Duodenal mucosa (tissue), 2 donors: ENCODE measurements around the gene TNC.
"Not testable (repeated sequence)": the region's sequence is repeated elsewhere in the genome, so short reads cannot be mapped to it uniquely, and the experiment has no call there.

Experiments used
- H3K27ac ChIP-seq: one replicate; pipeline ENCODE4 v1.7.0; 2013; ENCODE audit warnings: low read depth, low read length
- H3K27me3 ChIP-seq, 2 donors: one replicate each; pipeline ENCODE4 v1.7.0; 2013; ENCODE audit warnings: low read length in 2 of 2, control low read depth in 1 of 2; ENCODE audit not compliant: insufficient read depth in 2 of 2, control insufficient read depth in 1 of 2
- H3K36me3 ChIP-seq, 2 donors: one replicate each; pipeline ENCODE4 v1.7.0; 2013; ENCODE audit warnings: low read length in 2 of 2, control low read depth in 1 of 2; ENCODE audit not compliant: insufficient read depth in 2 of 2, control insufficient read depth in 1 of 2
- H3K4me1 ChIP-seq, 2 donors: one replicate each; pipeline ENCODE4 v1.7.0; 2013; ENCODE audit warnings: low read length in 2 of 2, control low read depth in 1 of 2; ENCODE audit not compliant: insufficient read depth in 2 of 2, control insufficient read depth in 1 of 2
- H3K4me3 ChIP-seq, 2 donors: one replicate each; pipeline ENCODE4 v1.7.0; 2013; ENCODE audit warnings: low read length in 2 of 2, low read depth in 1 of 2
- H3K9ac ChIP-seq, 2 donors: one replicate each; pipeline ENCODE4 v1.7.0; 2013; ENCODE audit warnings: low read length in 2 of 2, low read depth in 1 of 2
- H3K9me3 ChIP-seq, 2 donors: one replicate each; pipeline ENCODE4 v1.7.0; 2013; ENCODE audit warnings: low read length in 2 of 2, control low read depth in 1 of 2; ENCODE audit not compliant: control insufficient read depth in 1 of 2

TNC gene

GRCh38 chr9:115135821-115136778 is 18.1 kb upstream of the TNC start:
- Histone ChIP-seq H3K36me3 (no peaks in the 10 kb centered on the region), H3K9me3 (no peaks in the 10 kb centered on the region), H3K27me3 (peaks cover 1 to 4% of the 10 kb centered on the region in 2 donors), H3K4me3 (no peak overlapping the region), H3K9ac (no peak overlapping the region), H3K4me1 (no peaks in the 10 kb centered on the region), H3K27ac (no peak overlapping the region)

DNA sequence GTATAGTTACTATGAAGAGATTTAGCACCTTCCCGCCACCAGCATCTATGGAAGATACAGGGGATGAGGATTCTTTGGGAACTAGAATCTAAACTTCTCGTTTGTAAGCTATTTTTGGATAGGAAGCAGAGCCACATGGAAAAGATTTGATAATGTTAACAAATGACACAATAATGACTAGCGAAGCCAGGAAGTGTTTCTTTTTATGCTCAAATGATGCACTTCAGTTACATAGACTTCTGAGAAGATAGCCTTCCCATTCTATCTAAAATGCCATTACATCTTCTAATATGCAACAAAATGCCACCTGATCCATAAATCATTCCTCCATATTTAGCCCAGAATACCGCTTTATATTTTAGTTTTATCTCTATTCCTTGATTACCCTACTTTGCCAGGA is 17.0 kb upstream of the TNC start:
- H3K36me3 ChIP-seq: no peaks in the 10 kb centered on the region
- peaks cover 0 to 2% of the 10 kb centered on the region in 2 donors for H3K27me3 ChIP-seq
- no peaks in the 10 kb centered on the region for H3K4me1 ChIP-seq
- no peak overlapping the region for H3K4me3 ChIP-seq
- no peak overlapping the region for H3K27ac ChIP-seq
- H3K9me3 ChIP-seq: no peaks in the 10 kb centered on the region
- H3K9ac ChIP-seq: no peak overlapping the region

DNA sequence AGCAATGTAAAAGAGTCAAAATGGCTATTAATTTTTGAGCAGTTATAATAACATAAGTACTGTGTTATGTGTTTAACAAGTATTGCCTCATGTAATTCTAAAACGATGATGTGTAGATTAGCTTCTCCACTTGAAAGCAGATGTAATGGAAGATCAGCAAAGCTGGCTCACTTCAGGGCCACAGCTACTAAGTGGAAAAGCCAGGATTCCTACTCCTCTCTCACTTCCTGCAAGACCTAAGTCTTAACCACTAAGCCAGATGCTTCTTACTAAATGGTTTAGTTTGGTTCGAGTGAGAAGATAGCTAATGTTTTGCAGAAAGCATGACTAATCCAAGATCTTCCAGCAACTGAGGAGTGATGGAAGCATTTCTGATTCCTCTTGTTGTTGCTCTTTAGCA is 15.7 kb upstream of the TNC start:
- Histone ChIP-seq H3K9ac (no peak overlapping the region), H3K27me3 (peaks cover 0 to 2% of the 10 kb centered on the region in 2 donors), H3K4me3 (no peak overlapping the region), H3K9me3 (no peaks in the 10 kb centered on the region), H3K27ac (no peak overlapping the region), H3K4me1 (no peaks in the 10 kb centered on the region), H3K36me3 (no peaks in the 10 kb centered on the region)

GRCh38 chr9:115132648-115133047 is 14.7 kb upstream of the TNC start:
- Histone ChIP-seq H3K27me3 (peaks cover 0 to 2% of the 10 kb centered on the region in 2 donors), H3K36me3 (no peaks in the 10 kb centered on the region), H3K27ac (no peak overlapping the region), H3K9me3 (no peaks in the 10 kb centered on the region), H3K9ac (no peak overlapping the region), H3K4me1 (no peaks in the 10 kb centered on the region), H3K4me3 (no peak overlapping the region)

GRCh38 chr9:115130176-115130575 is 12.2 kb upstream of the TNC start:
- no peaks in the 10 kb centered on the region for H3K36me3 ChIP-seq
- peaks cover 0 to 2% of the 10 kb centered on the region in 2 donors for H3K27me3 ChIP-seq
- H3K27ac ChIP-seq: no peak overlapping the region
- H3K9ac ChIP-seq: no peak overlapping the region
- no peaks in the 10 kb centered on the region for H3K9me3 ChIP-seq
- no peak overlapping the region for H3K4me3 ChIP-seq
- H3K4me1 ChIP-seq: no peaks in the 10 kb centered on the region

DNA sequence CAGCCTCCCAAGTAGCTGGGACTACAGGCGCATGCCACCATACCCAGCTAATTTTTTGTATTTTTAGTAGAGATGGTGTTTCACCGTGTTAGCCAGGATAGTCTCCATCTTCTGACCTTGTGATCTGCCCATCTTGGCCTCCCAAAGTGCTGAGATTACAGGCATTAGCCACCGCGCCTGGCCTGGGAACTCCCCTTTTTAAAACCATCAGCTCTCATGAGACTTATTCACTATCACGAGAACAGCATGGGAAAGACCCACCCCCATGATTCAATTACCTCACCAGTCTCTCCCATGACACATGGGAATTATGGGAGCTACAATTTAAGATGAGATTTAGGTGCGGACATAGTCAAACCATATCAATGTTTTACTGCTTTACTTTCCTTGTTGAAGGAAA is 10.8 kb upstream of the TNC start:
- not testable (repeated sequence) for H3K36me3 ChIP-seq, H3K4me1 ChIP-seq, H3K27me3 ChIP-seq, H3K4me3 ChIP-seq, H3K9ac ChIP-seq, H3K9me3 ChIP-seq, H3K27ac ChIP-seq

GRCh38 chr9:115127191-115127817 is 9.3 kb upstream of the TNC start:
- Histone ChIP-seq H3K27ac (no peak overlapping the region), H3K4me3 (no peak overlapping the region)

GRCh38 chr9:115126404-115126803 is 8.4 kb upstream of the TNC start:
- H3K27me3 ChIP-seq: peaks cover 0 to 4% of the 10 kb centered on the region in 2 donors
- H3K4me1 ChIP-seq: no peaks in the 10 kb centered on the region
- H3K4me3 ChIP-seq: no peak overlapping the region
- H3K9me3 ChIP-seq: no peaks in the 10 kb centered on the region
- no peaks in the 10 kb centered on the region for H3K36me3 ChIP-seq
- no peak overlapping the region for H3K9ac ChIP-seq
- no peak overlapping the region for H3K27ac ChIP-seq

More at GRCh38 chr9:115127191-115127817, 9.3 kb upstream of the TNC start:
- Histone ChIP-seq H3K36me3 (no peaks in the 10 kb centered on the region), H3K9ac (no peak overlapping the region), H3K4me1 (no peaks in the 10 kb centered on the region), H3K9me3 (no peaks in the 10 kb centered on the region), H3K27me3 (no peaks in the 10 kb centered on the region)

- no peaks in the 10 kb centered on the region for H3K4me1 ChIP-seq
- peaks cover 25 to 27% of the 10 kb centered on the region in 2 donors for H3K27me3 ChIP-seq
- no peak overlapping the region for H3K27ac ChIP-seq
- no peaks in the 10 kb centered on the region for H3K9me3 ChIP-seq
- no peak overlapping the region for H3K9ac ChIP-seq
- H3K4me3 ChIP-seq: no peak overlapping the region
- H3K36me3 ChIP-seq: no peaks in the 10 kb centered on the region
Observed at GRCh38 chr9:115122937-115123336, 5.0 kb upstream of the TNC start.

DNA sequence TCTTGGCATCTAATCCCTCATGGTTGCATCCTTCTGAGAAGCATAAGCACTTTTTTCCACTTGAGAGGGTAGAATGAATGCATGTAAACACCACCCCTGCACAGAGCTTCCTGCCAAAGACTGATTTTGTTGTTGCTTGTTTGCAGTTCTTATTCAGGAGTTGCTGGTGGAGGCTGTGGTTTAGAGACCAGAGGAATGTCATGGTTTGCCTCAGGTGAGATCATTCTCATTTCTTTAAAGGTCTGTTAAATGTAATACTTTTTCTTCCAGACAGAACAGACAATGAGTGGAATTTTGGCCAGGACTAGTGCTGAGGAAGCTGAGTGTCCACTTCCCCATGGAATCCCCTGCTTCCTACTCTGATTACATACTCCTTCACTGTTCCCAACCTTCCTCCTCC is 3.2 kb upstream of the TNC start:
- Histone ChIP-seq H3K9ac (no peak overlapping the region), H3K4me3 (no peak overlapping the region), H3K27ac (no peak overlapping the region), H3K4me1 (no peaks in the 10 kb centered on the region), H3K9me3 (no peaks in the 10 kb centered on the region), H3K27me3 (peaks cover 42 to 43% of the 10 kb centered on the region in 2 donors), H3K36me3 (no peaks in the 10 kb centered on the region)
